ENCODE data around the gene CCDC81.

GRCh38 chr11:86374069-86374468 lies 618 bp upstream of the CCDC81 start:
- TF ChIP-seq CTCF (IDR thresholded peaks at IDR 0.05) (no peak), POLR2AphosphoS5 (IDR thresholded peaks at IDR 0.05) (no peak), POLR2A (IDR thresholded peaks at IDR 0.05) (no peak)

Data from suprapubic skin (tissue), 4 donors.